Subcutaneous adipose tissue (tissue), 4 donors: ENCODE data around the gene PTPRN2. TPM values are rescaled to one million over a fixed set of nuclear protein-coding genes. Genes with fewer than 3 reads are reported as not detected.

ENCODE experiments used
- CTCF ChIP-seq: fragments of 450-650 bp; IDR thresholded peaks from one replicate; pipeline ENCODE4 v1.5.1; 2016; ENCODE audit warnings: low read depth, mild to moderate bottlenecking, control low read depth, antibody characterized with exemption, moderate library complexity
- total RNA-seq, 4 donors: library from RNA; depleted of rRNA; stranded (reverse); fragments of >200 nt; gene quantifications; one replicate each; pipeline ENCODE4 v1.1.0, GENCODE V29; 2016

Gene PTPRN2
- total RNA-seq, 4 donors from 2014 or later, result 2.0 to 4.6 (median 3.7) TPM

- no peak for TF ChIP-seq CTCF
Observed at GRCh38 chr7:157719008-157719682, 868.5 kb downstream of the PTPRN2 start.

- no peak for TF ChIP-seq CTCF
Observed at GRCh38 chr7:157718303-157719007, 869.2 kb downstream of the PTPRN2 start.

- TF ChIP-seq CTCF, result no peak
Observed at GRCh38 chr7:157717211-157718174, 870.1 kb downstream of the PTPRN2 start.

GRCh38 chr7:157715938-157716280 lies 871.7 kb downstream of the PTPRN2 start:
- TF ChIP-seq CTCF, result no peak

GRCh38 chr7:157715071-157715937 lies 872.3 kb downstream of the PTPRN2 start:
- no peak for TF ChIP-seq CTCF

- TF ChIP-seq CTCF, result no peak
Observed at GRCh38 chr7:157714166-157715070, 873.2 kb downstream of the PTPRN2 start.
